Retinal pigment epithelial cell (primary cell): ENCODE measurements around the gene TBC1D22A.
"Not testable (repeated sequence)": the region's sequence is repeated elsewhere in the genome, so short reads cannot be mapped to it uniquely, and the experiment has no call there.

Experiments
- DNase-seq: peaks from one replicate; pipeline ENCODE4 v3.0.0-alpha.2; 2010; ENCODE audit warnings: low read depth
- H3K4me3 ChIP-seq: 2 replicates; pipeline ENCODE4 v1.5.1; 2011; ENCODE audit warnings: mild to moderate bottlenecking, low read length, control low read depth, moderate library complexity
- CTCF ChIP-seq: conservative IDR thresholded peaks from 2 replicates; pipeline ENCODE4 v1.5.1; 2011; ENCODE audit warnings: low read depth, low read length, control low read depth, inconsistent platforms

The TBC1D22A gene

GRCh38 chr22:46780453-46780852, 18.0 kb downstream of the TBC1D22A start:
- DNase-seq, result no peak
- TF ChIP-seq CTCF, result no peak
- H3K4me3 ChIP-seq, result no peak overlapping the region

DNA sequence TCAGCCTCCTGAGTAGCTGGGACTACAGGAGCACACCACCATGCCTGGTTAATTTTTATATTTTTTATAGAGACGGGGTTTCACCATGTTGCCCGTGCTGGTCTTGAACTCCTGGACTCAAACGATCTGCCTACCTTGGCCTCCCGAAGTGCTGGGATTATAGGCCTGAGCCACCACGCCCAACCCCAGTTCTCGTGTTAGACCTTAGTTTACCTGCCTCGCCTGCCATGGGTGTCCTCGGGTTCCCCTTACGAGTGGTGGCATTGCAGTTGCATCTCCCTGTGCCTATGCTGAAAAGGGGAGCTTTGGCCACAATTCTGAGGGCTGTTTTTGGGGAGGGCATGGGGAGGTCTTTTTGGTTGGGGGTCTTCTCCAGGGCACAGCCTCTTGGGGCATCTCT, 18.8 kb downstream of the TBC1D22A start:
- H3K4me3 ChIP-seq, result no peak overlapping the region
- no peak for TF ChIP-seq CTCF
- DNase-seq, result no peak

DNA sequence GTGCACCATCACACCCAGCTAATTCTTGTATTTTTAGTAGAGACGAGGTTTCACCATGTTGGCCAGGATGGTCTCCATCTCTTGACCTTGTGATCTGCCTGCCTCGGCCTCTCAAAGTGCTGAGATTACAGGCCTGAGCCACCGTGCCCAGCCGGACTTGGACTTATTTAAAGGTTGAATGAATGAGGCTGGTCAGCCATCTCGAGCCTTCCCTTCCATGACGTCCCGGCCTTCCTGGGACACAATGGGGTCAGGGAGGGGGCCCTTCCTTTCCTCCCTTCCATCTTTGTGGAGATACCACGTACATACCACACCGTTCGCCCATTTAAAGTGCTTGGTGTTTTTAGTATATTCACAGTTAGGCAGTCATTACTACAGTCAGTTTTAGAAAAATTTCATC, 19.8 kb downstream of the TBC1D22A start:
- not testable (repeated sequence) for DNase-seq, H3K4me3 ChIP-seq

- TF ChIP-seq CTCF, result no peak
- no peak for DNase-seq
- H3K4me3 ChIP-seq, result no peak overlapping the region
Measured at GRCh38 chr22:46783721-46784120, 21.3 kb downstream of the TBC1D22A start.

- DNase-seq, result no peak
- no peak for TF ChIP-seq CTCF
- no peak overlapping the region for H3K4me3 ChIP-seq
Measured at GRCh38 chr22:46788441-46789172, 26.2 kb downstream of the TBC1D22A start.

- no peak overlapping the region for H3K4me3 ChIP-seq
- TF ChIP-seq CTCF, result no peak
- DNase-seq, result no peak
Measured at GRCh38 chr22:46789992-46790391, 27.5 kb downstream of the TBC1D22A start.

DNA sequence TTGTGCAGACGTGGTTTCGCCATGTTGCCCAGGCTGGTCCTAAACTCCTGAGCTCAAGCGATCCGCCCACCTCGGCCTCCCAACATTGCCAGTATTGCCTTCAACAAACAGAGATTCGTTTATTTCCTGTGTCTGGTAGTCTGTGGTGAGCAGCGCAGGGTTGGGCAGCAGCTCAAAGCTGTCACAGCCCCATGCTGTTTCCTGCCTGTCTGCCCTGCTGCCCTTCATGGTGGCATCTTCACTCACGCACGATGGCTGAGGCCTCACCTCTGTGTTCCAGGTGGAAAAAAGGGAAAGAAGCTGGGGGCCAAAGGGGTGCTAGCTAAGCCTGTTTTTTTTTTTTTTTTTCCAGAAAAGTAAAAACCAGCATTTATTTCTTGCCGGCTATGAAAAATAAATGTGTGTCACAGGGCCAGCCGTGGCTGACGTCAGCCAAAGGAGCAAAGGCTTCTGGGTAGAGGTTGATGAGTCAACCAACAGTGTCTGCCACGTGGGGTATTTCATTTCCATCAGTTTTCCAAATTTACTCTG, 28.8 kb downstream of the TBC1D22A start:
- H3K4me3 ChIP-seq, result no peak overlapping the region
- no peak for TF ChIP-seq CTCF
- no peak for DNase-seq
